SH-SY5Y (cell line): Measurements from ENCODE around the gene SLC24A3.

Experiments
- GATA2 ChIP-seq: IDR thresholded peaks from 2 replicates; pipeline ENCODE4 v1.6.1; 2011; ENCODE audit warnings: mild to moderate bottlenecking, low read depth, low read length
- GATA3 ChIP-seq: IDR thresholded peaks from 2 replicates; pipeline ENCODE4 v1.6.1; 2011; ENCODE audit warnings: low read depth, mild to moderate bottlenecking, low read length, moderate library complexity

DNA sequence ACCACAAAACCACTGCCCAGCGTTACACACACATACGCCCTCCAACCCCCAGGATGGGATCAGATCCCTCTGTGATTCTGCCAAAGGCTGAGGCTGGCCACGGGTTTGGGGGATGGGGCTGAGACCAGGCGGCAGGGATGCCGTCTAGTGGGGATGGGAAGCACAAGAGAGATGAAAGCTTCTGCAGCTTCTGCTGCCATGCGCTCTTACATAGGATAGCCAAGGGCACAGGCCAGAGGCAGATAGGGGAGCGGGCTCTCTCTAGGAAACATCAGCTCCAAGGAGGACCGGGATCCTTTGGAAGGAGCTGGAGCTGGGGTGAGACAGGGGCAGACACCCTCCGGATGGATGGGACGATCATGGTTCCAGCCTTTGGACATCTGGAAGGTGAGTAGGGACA lies 526.9 kb downstream of the SLC24A3 start:
- TF ChIP-seq GATA2 = no peak
- TF ChIP-seq GATA3 = no peak
